ENCODE results near the gene TBC1D3C. TPM values are rescaled to one million over a fixed set of nuclear protein-coding genes. Genes with fewer than 3 reads are reported as not detected.
"Not testable (repeated sequence)": the region's sequence is repeated elsewhere in the genome, so short reads cannot be mapped to it uniquely, and the experiment has no call there.

TBC1D3C gene
- total RNA-seq, result 4.6 and 8.5 TPM in 2 replicates

DNA sequence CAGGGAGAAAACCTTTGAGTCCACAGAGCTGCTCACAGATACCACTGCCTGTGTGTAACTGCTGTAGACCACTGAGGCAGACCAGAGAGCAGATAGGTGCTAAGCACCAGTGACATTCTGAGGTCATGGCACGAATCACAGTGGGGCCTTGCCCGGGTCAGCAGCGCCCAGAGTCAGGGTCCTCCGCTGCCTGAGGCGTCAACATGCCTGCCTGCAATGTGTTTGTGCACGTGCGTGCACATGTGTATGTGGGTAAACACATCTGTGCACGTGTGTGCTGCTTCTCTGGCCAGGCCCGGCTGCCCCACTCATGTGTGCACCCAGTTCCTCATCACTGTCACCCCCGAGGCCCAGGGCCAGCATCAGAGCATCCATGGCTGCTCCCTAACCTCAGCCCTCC lies at the start of gene TBC1D3C:
Gene TBC1D3C, minus strand, starts transcription at position 101 of the 400 bp plus-strand sequence. CDS start 1,568 bp downstream, outside the sequence.
- DNase-seq; H3K36me3 Mint-ChIP-seq (ENCODE audit: low read depth); H3K4me3 Mint-ChIP-seq; ATAC-seq (ENCODE audit: low read depth); H3K27ac Mint-ChIP-seq; POLR2A ChIA-PET; H3K9me3 Mint-ChIP-seq; intact Hi-C loops (cut with micrococcal nuclease); H3K27me3 Mint-ChIP-seq; CTCF ChIA-PET; H3K4me1 Mint-ChIP-seq: not testable (repeated sequence)

- H3K27ac Mint-ChIP-seq; DNase-seq; H3K4me3 Mint-ChIP-seq; H3K27me3 Mint-ChIP-seq; CTCF ChIA-PET; H3K9me3 Mint-ChIP-seq; H3K4me1 Mint-ChIP-seq; ATAC-seq (ENCODE audit: low read depth); POLR2A ChIA-PET; H3K36me3 Mint-ChIP-seq (ENCODE audit: low read depth); intact Hi-C loops (cut with micrococcal nuclease): not testable (repeated sequence)
Measured at GRCh38 chr17:38099262-38099661, 30.8 kb upstream of the TBC1D3C start.

DNA sequence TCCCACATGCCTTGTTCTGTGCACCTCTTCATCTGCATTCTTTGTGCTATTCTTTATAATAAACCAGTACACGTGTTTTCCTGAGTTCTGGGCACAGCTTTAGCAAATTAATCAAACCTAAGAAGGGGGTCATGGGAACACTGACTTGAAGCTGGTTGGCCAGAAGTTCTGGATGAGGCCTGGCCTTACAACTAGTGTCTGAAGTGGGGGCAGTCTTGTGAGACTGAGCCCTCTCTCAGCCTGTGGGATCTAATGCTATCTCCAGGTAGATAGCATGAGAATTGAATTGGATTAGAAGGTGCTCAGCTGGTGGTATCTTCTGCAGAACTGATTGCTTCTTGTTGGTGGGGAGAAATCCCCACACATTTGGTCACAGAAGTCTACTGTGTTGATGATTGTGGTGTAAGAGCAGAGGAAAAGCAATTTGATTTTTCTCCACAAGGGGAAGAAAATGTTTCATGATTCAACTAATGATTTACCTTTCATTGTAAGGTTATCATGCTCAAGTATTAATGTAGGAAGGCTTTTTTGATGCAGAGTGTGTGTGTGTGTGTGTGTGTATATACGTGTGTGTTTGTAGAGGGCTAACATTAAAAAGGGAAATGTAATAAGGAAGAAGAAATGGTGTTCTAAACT lies 25.7 kb upstream of the TBC1D3C start:
- H3K27ac Mint-ChIP-seq; ATAC-seq (ENCODE audit: low read depth); intact Hi-C loops (cut with micrococcal nuclease); DNase-seq; H3K9me3 Mint-ChIP-seq; CTCF ChIA-PET; H3K4me1 Mint-ChIP-seq; H3K4me3 Mint-ChIP-seq; POLR2A ChIA-PET; H3K36me3 Mint-ChIP-seq (ENCODE audit: low read depth); H3K27me3 Mint-ChIP-seq: not testable (repeated sequence)

DNA sequence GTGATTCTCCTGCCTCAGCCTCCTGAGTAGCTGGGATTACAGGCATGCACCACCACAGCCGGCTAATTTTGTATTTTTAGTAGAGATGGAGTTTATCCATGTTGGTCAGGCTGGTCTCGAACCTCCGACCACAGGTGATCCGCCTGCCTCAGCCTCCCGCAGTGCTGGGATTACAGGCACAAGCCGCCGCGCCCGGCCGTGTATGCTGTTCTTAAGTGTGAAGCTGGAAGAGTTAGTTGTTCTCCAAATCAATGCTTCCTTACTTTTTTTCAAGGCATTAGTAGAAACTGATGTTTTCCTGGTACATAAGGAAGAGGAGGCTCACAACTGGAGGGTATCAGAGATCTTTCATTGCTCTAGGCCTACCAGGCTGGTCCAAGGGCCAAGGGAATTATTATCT lies 19.7 kb upstream of the TBC1D3C start:
- H3K27me3 Mint-ChIP-seq; H3K27ac Mint-ChIP-seq; CTCF ChIA-PET; H3K9me3 Mint-ChIP-seq; H3K4me3 Mint-ChIP-seq; POLR2A ChIA-PET; intact Hi-C loops (cut with micrococcal nuclease); H3K36me3 Mint-ChIP-seq (ENCODE audit: low read depth); DNase-seq; ATAC-seq (ENCODE audit: low read depth); H3K4me1 Mint-ChIP-seq: not testable (repeated sequence)

- DNase-seq; H3K27me3 Mint-ChIP-seq; H3K9me3 Mint-ChIP-seq; H3K4me3 Mint-ChIP-seq; H3K27ac Mint-ChIP-seq; H3K4me1 Mint-ChIP-seq; POLR2A ChIA-PET; intact Hi-C loops (cut with micrococcal nuclease); ATAC-seq (ENCODE audit: low read depth); H3K36me3 Mint-ChIP-seq (ENCODE audit: low read depth); CTCF ChIA-PET: not testable (repeated sequence)
Measured at GRCh38 chr17:38087344-38087743, 18.9 kb upstream of the TBC1D3C start.

Other genes with a start within 250 kb of the TBC1D3C start
- not detected in 2 replicates for gene TBC1D3K, start 144.2 kb downstream of the TBC1D3C start, total RNA-seq
- 2.5 and 2.8 TPM in 2 replicates for gene TBC1D3L, start 79.6 kb downstream of the TBC1D3C start, total RNA-seq
- gene TBC1D3D, start 64.7 kb downstream of the TBC1D3C start, total RNA-seq, result 0.39 TPM in 1 of 2 replicates, not detected in the other
- 1.3 and 1.6 TPM in 2 replicates for gene TBC1D3E, start 59.3 kb upstream of the TBC1D3C start, total RNA-seq
- gene TBC1D3, start 123.9 kb upstream of the TBC1D3C start, total RNA-seq, result 1.8 and 4.2 TPM in 2 replicates
- gene MRPL45, start 228.5 kb upstream of the TBC1D3C start, total RNA-seq, result 33.6 and 33.9 TPM in 2 replicates

Data from activated B cell treated with CpG ODN at 0.5 μM for 24 hours (primary cell).